GM21825 (cell line): ENCODE data around the gene EPG5.
"Not testable (repeated sequence)": the region's sequence is repeated elsewhere in the genome, so short reads cannot be mapped to it uniquely, and the experiment has no call there.

Experiments used
- ATAC-seq: cut with Tn5 transposase; IDR thresholded peaks from one replicate; pipeline ENCODE4 v1.9.1; 2021; ENCODE audit warnings: mild to moderate bottlenecking, moderate library complexity; ENCODE audit not compliant: unreplicated experiment

EPG5 gene

DNA sequence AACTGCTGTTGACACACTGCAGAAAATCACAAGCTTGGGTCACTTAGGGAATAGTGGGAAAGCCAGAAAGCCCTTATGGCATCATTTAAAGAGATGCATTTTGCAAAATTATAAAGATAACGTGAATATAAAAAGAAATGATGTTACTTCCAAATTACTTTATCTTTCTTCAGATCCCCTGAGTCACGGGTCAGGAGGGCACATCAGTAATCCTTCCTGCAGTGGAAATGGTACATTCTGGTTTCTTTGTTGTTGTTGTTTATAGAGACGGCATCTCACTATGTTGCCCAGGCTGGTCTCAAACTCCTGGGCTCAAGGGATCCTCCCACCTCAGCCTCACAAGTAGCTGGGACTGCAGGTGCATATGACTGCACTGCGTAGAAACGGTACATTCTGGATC is 9.8 kb upstream of the EPG5 start:
- ATAC-seq, result no peak

- no peak for ATAC-seq
These were observed 9.4 kb upstream of the EPG5 start for GRCh38 chr18:45976566-45976965.

DNA sequence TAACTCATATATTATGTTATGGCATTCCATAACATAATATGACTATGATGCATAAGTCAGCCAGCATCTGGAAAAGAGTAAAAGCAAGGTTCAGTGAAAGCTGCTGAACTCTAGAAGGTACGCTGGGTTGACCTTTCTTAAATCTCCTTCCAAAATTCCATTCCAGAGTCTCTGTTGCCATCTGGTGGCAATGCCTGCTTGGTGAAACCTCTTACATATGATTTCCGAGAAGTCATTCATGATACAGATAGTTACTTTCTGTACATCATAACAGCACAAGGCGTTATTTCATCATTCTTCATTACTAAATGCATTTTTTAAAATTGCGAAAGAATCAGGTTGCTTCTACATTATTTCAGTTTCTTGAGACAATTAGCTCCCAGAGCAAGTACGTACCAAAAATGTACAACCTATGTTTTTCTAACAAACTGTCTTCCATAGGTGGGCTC is 7.0 kb upstream of the EPG5 start:
- ATAC-seq, result no peak

DNA sequence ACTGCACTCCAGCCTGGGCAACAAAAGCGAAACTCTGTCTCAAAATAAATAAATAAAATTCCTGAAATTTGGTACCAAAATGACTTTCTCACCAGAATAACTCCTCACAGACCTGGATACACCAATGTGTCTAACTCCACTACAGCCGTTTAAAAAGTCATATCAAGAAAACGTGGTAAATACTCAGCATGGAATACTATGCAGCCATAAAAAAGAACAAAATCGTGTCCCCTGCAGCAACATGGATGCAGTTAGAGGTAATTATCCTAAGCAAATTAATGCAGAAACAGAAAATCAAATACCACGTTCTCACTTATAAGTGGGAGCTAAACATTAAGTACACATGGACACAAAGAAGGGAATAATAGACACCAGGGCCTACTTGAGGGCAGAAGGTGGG is 2.2 kb downstream of the EPG5 start:
- not testable (repeated sequence) for ATAC-seq

- ATAC-seq, result no peak
These were observed 4.3 kb downstream of the EPG5 start for GRCh38 chr18:45962866-45963265.

- no peak for ATAC-seq
These were observed 4.7 kb downstream of the EPG5 start for GRCh38 chr18:45962461-45962860.

DNA sequence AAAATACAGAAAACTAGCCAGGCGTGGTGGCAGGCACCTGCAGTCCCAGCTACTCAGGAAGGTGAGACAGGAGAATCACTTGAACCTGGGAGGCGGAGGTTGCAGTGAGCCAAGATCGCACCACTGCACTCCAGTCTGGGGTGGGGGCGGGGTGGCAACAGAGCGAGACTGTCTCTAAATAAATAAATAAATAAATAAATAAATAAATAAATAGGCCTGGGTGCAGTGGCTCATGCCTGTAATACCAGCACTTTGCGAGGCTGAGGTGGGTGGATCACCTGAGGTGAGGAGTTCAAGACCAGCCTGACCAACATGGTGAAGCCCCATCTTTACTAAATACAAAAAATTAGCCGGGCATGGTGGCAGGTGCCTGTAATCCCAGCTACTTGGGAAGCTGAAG is 7.6 kb downstream of the EPG5 start:
- not testable (repeated sequence) for ATAC-seq

GRCh38 chr18:45958730-45959129 is 8.4 kb downstream of the EPG5 start:
- no peak for ATAC-seq

DNA sequence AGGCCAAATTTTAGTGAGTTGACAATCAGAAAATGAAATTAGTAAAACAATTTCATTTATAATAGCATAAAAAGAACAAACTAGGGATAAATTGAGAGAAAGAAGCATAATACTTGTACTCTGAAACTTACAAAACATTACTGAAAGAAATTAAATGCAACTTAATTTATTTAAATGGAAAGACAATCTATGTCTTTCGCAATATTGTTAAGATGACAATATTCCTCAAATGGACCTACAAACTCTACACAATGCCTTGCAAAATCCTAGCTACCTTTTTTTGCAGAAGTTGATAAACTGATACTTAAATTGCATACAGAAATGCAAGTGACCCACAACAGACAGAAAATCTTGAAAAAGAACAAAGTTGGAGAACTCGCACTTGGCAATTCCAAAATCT is 9.1 kb downstream of the EPG5 start:
- no peak for ATAC-seq

DNA sequence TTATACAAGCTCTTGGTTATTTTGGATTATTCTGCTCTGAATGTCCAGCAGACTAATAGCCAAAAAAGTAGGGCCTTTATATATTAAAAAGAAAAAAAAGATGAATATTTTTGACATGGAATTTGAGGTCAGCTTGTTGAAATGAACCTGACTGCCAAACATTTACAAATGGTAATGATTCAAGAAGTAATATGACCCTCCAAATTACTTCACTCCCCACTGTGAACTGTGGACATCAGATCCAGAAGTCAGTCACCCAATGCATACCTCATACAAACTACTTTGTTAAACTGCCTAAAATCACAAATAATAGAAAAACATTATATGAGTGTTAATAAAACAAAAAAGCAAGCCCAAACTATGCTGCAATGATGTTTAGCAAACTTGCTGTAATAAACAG is 10.0 kb downstream of the EPG5 start:
- no peak for ATAC-seq

- ATAC-seq, result no peak
These were observed 12.8 kb downstream of the EPG5 start for GRCh38 chr18:45954070-45954934.

DNA sequence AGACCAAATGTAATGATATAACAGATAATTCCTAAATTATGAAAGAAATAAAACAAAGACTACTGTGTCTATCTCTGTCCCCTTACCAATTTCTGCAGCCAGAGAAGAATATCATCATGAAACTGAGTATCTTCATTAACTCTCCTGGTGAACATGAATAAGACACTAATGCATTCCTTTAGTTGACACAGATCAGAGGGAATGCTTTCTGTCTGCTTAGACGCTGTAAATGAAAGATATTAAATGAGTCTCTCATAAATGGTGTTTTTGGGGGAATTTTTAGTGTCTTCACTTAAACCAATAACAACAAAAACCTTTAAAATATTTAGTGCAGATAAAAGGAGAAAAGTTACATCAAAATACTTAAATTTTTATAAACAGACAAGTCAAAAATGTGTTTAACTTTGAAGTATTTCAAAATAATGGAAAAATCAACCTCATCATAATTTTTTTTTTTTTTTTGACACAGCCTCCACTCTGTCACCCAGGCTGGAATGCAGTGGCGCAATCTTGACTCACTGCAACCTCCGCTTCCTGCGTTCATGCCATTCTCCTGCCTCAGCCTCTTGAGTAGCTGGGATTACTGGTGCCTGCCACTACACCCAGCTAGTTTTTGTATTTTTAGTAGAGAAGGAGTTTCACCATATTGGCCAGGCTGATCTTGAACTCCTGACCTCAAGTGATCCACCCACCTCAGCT is 16.0 kb downstream of the EPG5 start:
- no peak for ATAC-seq

DNA sequence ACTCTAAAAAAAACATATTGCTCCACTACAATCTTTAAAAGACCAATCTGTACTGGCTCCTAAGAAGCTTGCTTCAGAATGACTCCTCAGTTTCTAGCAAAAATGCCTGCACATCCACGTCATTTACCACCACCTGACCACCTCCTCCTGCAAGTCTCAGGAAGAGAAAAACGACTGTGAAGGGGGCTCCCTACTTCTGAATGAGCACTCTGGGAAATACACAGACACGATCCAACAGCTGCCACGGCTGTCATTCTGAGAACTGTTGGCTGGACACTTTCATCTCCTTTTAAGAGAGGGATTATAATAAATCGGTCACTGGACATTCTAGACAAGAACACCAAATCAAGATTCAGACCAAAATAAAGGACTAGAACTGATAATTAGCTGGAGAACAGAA is 21.5 kb downstream of the EPG5 start:
- ATAC-seq, result no peak

GRCh38 chr18:45940724-45941123 is 26.4 kb downstream of the EPG5 start:
- no peak for ATAC-seq

- no peak for ATAC-seq
These were observed 27.9 kb downstream of the EPG5 start for GRCh38 chr18:45939236-45939635.

- no peak for ATAC-seq
These were observed 28.6 kb downstream of the EPG5 start for GRCh38 chr18:45938488-45938935.

DNA sequence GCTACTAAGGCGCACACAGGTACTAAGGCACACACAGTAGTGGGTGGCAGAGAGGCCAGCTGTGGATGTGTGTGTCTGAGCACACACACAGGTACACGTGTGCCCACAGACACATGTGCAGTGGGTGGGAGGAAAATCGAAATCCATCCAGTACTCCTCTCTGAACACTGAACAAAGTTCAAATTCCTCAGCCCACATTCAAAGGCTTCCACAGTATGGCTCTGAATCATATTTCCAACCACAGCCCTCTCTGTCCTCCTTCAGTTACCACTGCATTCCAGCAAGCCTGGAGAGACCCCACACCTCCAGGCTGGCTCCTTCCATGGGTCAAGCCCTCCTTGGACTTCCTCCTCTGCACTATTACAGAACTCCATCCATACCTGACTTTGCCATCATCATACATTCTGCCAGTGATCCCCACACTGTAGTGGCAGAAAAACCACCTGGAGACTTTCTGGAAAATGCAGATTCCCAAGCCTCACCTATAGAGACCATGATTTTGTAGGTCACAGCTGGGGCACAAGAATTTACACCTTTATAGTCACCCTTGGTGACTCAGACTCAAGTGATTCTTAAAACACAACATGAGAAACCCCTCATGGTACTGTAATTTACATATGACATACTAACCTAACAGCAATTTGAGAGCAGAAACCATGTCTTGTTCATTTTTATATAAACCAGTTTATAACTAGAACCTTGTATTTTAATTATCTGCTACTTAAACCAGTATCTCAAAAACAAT is 31.4 kb downstream of the EPG5 start:
- no peak for ATAC-seq

DNA sequence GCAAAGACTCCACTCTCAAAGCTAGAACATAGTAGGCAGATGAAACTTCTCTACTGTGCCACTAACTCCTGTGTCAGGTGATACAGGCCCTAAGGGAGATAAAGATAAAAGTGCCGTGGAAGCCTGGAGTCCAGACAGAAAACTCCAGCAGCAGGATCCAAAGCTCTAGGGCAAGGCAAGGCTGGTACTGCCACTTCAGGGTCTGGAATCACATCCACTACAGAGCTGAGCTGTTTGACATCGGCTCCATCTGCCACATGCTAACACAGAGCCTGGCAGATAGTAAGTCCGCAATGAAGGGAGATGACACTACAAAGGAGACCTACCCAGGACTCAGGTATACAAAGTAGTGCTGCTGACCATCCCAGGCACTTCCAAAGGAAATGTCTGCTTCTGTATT is 34.4 kb downstream of the EPG5 start:
- ATAC-seq, result no peak

DNA sequence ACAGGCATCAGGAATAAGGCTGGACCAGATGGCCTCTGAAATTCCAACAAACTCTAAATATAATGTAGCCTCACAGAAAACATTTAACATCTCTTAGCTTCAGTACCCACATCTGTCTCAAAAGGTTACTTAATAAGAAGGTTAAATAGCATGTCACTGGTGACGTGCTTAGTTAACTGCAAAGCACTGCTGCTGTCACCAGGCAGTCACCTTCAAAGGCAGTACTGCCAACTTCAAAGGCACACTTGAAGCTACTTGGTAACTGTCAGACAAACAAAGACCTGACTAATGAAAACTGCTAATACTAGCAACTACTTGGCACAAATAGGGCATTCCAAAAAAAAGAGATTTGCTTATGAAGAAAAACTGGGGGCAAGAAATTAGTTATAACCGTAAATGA is 36.2 kb downstream of the EPG5 start:
- ATAC-seq, result no peak

- no peak for ATAC-seq
These were observed 40.4 kb downstream of the EPG5 start for GRCh38 chr18:45926691-45927090.

- no peak for ATAC-seq
These were observed 41.0 kb downstream of the EPG5 start for GRCh38 chr18:45926085-45926484.

DNA sequence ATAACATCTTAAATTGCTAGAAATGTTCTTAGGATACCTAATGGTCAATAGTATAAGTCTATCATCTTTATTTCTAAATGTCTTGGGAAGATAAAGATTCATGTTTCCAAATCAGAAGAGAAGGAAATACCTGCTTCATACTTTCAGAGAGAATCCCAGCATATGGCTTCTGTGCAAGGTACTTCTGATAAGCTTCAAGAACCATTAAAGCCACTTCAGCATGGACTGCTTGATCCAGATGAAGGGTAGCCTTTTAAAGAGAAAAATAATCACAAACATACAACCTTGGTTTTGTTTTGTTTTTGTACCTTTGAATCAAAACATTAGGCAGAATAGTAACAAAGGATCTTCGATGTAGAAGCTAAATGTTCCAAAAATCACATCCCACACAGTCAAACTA is 44.0 kb downstream of the EPG5 start:
- ATAC-seq, result no peak
